Fibroblast of lung (primary cell): ENCODE results near the gene KRTAP25-1.

Source experiments
- EZH2 ChIP-seq: IDR thresholded peaks from 2 replicates; pipeline ENCODE4 v1.5.1; 2012; ENCODE audit warnings: low read length, control low read depth, mild to moderate bottlenecking; ENCODE audit errors: missing control alignments
- TF ChIP-seq, protein P1 (sequence below), 2 donors: IDR thresholded peaks in 1 of 2; conservative IDR thresholded peaks in 1 of 2; 1 replicate in 1 of 2; 2 replicates in 1 of 2; pipeline ENCODE4 v1.5.1; 2011 to 2012; ENCODE audit warnings: low read length in 2 of 2, control low read depth in 1 of 2, inconsistent platforms in 1 of 2, low read depth in 1 of 2, mild to moderate bottlenecking in 1 of 2

DNA sequence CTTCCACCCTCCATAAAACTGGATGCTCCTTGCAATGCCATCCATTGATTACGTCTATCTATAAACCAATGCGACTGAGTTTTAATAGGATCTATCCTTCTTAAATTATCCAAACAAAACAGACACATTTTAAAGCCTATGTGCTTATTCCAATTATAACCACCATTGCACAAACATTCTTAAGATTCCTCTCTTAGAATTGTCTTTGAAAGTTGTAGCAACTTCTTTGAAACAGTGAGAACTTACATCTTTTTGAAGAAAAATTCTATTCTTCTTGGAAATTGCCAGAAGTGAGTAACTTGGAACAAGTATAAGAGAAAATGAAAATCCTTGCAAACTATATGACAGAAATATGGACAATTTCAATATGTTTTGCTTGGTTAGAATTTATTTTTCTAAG is 30.9 kb upstream of the KRTAP25-1 start, which contains the start of gene KRTAP26-1:
- TF ChIP-seq, protein P1, sequence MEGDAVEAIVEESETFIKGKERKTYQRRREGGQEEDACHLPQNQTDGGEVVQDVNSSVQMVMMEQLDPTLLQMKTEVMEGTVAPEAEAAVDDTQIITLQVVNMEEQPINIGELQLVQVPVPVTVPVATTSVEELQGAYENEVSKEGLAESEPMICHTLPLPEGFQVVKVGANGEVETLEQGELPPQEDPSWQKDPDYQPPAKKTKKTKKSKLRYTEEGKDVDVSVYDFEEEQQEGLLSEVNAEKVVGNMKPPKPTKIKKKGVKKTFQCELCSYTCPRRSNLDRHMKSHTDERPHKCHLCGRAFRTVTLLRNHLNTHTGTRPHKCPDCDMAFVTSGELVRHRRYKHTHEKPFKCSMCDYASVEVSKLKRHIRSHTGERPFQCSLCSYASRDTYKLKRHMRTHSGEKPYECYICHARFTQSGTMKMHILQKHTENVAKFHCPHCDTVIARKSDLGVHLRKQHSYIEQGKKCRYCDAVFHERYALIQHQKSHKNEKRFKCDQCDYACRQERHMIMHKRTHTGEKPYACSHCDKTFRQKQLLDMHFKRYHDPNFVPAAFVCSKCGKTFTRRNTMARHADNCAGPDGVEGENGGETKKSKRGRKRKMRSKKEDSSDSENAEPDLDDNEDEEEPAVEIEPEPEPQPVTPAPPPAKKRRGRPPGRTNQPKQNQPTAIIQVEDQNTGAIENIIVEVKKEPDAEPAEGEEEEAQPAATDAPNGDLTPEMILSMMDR (conservative IDR thresholded peaks at IDR 0.05 in 1 of 2, IDR thresholded peaks at IDR 0.05 in 1 of 2; ENCODE audit: low read depth in 1 of 2, low read length in 2 of 2) = no peak
- TF ChIP-seq EZH2 = no peak
